HCT116 (cell line): Measurements from ENCODE around the gene MATCAP1. TPM values are rescaled to one million over a fixed set of nuclear protein-coding genes. Genes with fewer than 3 reads are reported as not detected.

Experiments used
- ATAC-seq: fragments of 200-7000 bp; cut with Tn5 transposase; 2 replicates; pipeline ENCODE4 v1.9.1; 2020; ENCODE audit warnings: mild to moderate bottlenecking, moderate library complexity
- BruUV-seq: library from RNA; stranded (reverse); fragments of 400-500 nt; replicated peaks from 2 replicates; lab custom pipeline; 2021; lab: Mats Ljungman, UMichigan
- CTCF ChIA-PET: fragments of 300-600 bp; sonication (Branson Sonifier 250); formaldehyde crosslinking; loops from one replicate; lab custom pipeline; 2021; ENCODE audit warnings: antibody characterized with exemption; lab: Charles Lee
- POLR2A ChIA-PET: fragments of 300-600, 350-600 bp; sonication (Branson Sonifier 250); formaldehyde crosslinking; loops from one replicate; lab custom pipeline; 2021; ENCODE audit warnings: antibody characterized with exemption; lab: Charles Lee
- RAD21 ChIA-PET, 2 experiments: fragments of 300-600 bp; sonication (Branson Sonifier 250); formaldehyde crosslinking; loops; one replicate each; lab custom pipeline; 2023; ENCODE audit warnings: low total read pairs in 2 of 2; ENCODE audit not compliant: uncharacterized antibody in 2 of 2, unreplicated experiment in 2 of 2, low non-redundant PET in 1 of 2; lab: Charles Lee
- DNase-seq: peaks from one replicate; pipeline ENCODE4 v3.0.0-alpha.2; 2010; ENCODE audit warnings: low read depth, low spot score
- H2AFZ ChIP-seq: fragments of 200-600 bp; shearing (Covaris generic), sonication (generic); 2 replicates; pipeline ENCODE4 v1.6.1; 2017; ENCODE audit warnings: low read depth, mixed run types, mixed read lengths, antibody characterized with exemption, low read length; ENCODE audit not compliant: poor library complexity, severe bottlenecking
- H3K27ac ChIP-seq: 2 replicates; pipeline ENCODE4 v1.5.1; 2012; ENCODE audit warnings: low read depth, low read length
- H3K27me3 ChIP-seq: fragments of 200-600 bp; sonication (generic); 2 replicates; pipeline ENCODE4 v1.6.1; 2016; ENCODE audit warnings: mixed run types, low read length, mixed read lengths; ENCODE audit not compliant: insufficient read depth
- H3K36me3 ChIP-seq, 2 experiments: fragments of 200-500 bp in 1 of 2; fragments of 200-600 bp in 1 of 2; sonication (Bioruptor generic) in 1 of 2; sonication (generic) in 1 of 2; 2 replicates each; pipeline versions ENCODE4 v1.5.1 to v1.6.1; 2014 to 2016; ENCODE audit warnings: low read length in 2 of 2, inconsistent platforms in 1 of 2, mixed read lengths in 1 of 2, mixed run types in 1 of 2; ENCODE audit not compliant: insufficient read depth in 2 of 2, control insufficient read depth in 1 of 2
- H3K4me1 ChIP-seq, 2 experiments: fragments of 200-600 bp in 1 of 2; sonication (generic) in 1 of 2; 2 replicates each; pipeline versions ENCODE4 v1.5.1 to v1.6.1; 2012 to 2017; ENCODE audit warnings: low read length in 2 of 2, inconsistent platforms in 1 of 2, mild to moderate bottlenecking in 1 of 2, mixed read lengths in 1 of 2, mixed run types in 1 of 2, moderate library complexity in 1 of 2; ENCODE audit not compliant: insufficient read depth in 2 of 2, control insufficient read depth in 1 of 2
- H3K4me2 ChIP-seq: fragments of 200-600 bp; sonication (generic); 2 replicates; pipeline ENCODE4 v1.6.1; 2017; ENCODE audit warnings: mixed run types, low read length, mixed read lengths
- H3K4me3 ChIP-seq, 2 experiments: fragments of 200-600 bp in 1 of 2; sonication (generic) in 1 of 2; replicated peaks in 1 of 2; 2 replicates each; pipeline ENCODE4 v1.5.1; 2011 to 2016; ENCODE audit warnings: low read length in 2 of 2, control low read depth in 1 of 2, low read depth in 1 of 2, mild to moderate bottlenecking in 1 of 2, mixed read lengths in 1 of 2, mixed run types in 1 of 2
- H3K79me2 ChIP-seq: fragments of 200-600 bp; sonication (generic); 2 replicates; pipeline ENCODE4 v1.6.1; 2017; ENCODE audit warnings: mild to moderate bottlenecking, mixed run types, low read length, moderate library complexity, mixed read lengths; ENCODE audit not compliant: insufficient read depth
- H3K9ac ChIP-seq: fragments of 200-600 bp; sonication (generic); 2 replicates; pipeline ENCODE4 v1.6.1; 2016; ENCODE audit warnings: low read length, mixed read lengths
- H3K9me2 ChIP-seq: fragments of 200-600 bp; sonication (generic), shearing (Covaris generic); 2 replicates; pipeline ENCODE4 v1.6.1; 2017; ENCODE audit warnings: mixed run types, mild to moderate bottlenecking, moderate library complexity; ENCODE audit not compliant: insufficient read depth
- H3K9me3 ChIP-seq, 2 experiments: fragments of 200-500 bp in 1 of 2; fragments of 200-600 bp in 1 of 2; sonication (Bioruptor generic) in 1 of 2; sonication (generic) in 1 of 2; 2 replicates each; pipeline ENCODE4 v1.6.1; 2014 to 2017; ENCODE audit warnings: low read length in 2 of 2, mixed read lengths in 2 of 2, inconsistent platforms in 1 of 2, low read depth in 1 of 2, mild to moderate bottlenecking in 1 of 2, mixed run types in 1 of 2, moderate library complexity in 1 of 2; ENCODE audit not compliant: control insufficient read depth in 1 of 2, insufficient read depth in 1 of 2
- H4K20me1 ChIP-seq: fragments of 200-600 bp; sonication (generic), shearing (Covaris generic); 2 replicates; pipeline ENCODE4 v1.6.1; 2017; ENCODE audit warnings: mixed run types, mild to moderate bottlenecking, moderate library complexity; ENCODE audit not compliant: insufficient read depth
- ATF3 ChIP-seq: IDR thresholded peaks from 2 replicates; pipeline ENCODE4 v1.6.1; 2012
- CBX3 ChIP-seq: IDR thresholded peaks from 2 replicates; pipeline ENCODE4 v1.6.1; 2012; ENCODE audit warnings: low read depth
- CTCF ChIP-seq, 3 experiments: fragments of 200-600 bp in 1 of 3; sonication (generic) in 1 of 3; IDR thresholded peaks in 2 of 3; conservative IDR thresholded peaks in 1 of 3; 2 replicates each; pipeline ENCODE4 v1.5.1; 2012 to 2017; ENCODE audit warnings: low read depth in 2 of 3, low read length in 2 of 3, antibody characterized with exemption in 1 of 3, borderline replicate concordance in 1 of 3, control low read depth in 1 of 3, mild to moderate bottlenecking in 1 of 3, mixed read lengths in 1 of 3, mixed run types in 1 of 3, moderate library complexity in 1 of 3; ENCODE audit not compliant: insufficient read depth in 1 of 3
- EGR1 ChIP-seq: IDR thresholded peaks from 2 replicates; pipeline ENCODE4 v1.6.1; 2012; ENCODE audit warnings: low read depth
- ELF1 ChIP-seq: IDR thresholded peaks from 2 replicates; pipeline ENCODE4 v1.6.1; 2012; ENCODE audit warnings: low read depth, borderline replicate concordance
- EZH2 ChIP-seq: fragments of 200-600 bp; sonication (generic); IDR thresholded peaks from 2 replicates; pipeline ENCODE4 v1.6.1; 2017; ENCODE audit warnings: antibody characterized with exemption, mixed run types
- EZH2phosphoT487 ChIP-seq: fragments of 200-600 bp; IDR thresholded peaks from 2 replicates; pipeline ENCODE4 v1.6.1; 2018; ENCODE audit warnings: antibody characterized with exemption, borderline replicate concordance
- FOSL1 ChIP-seq: IDR thresholded peaks from 2 replicates; pipeline ENCODE4 v1.6.1; 2012; ENCODE audit warnings: low read depth
- JUND ChIP-seq: IDR thresholded peaks from 2 replicates; pipeline ENCODE4 v1.6.1; 2012
- MAX ChIP-seq: IDR thresholded peaks from 2 replicates; pipeline ENCODE4 v1.6.1; 2012
- POLR2AphosphoS5 ChIP-seq: IDR thresholded peaks from 2 replicates; pipeline ENCODE4 v1.6.1; 2011; ENCODE audit warnings: mild to moderate bottlenecking, low read depth, low read length, moderate library complexity
- RAD21 ChIP-seq: IDR thresholded peaks from 2 replicates; pipeline ENCODE4 v1.6.1; 2012; ENCODE audit warnings: low read depth, mild to moderate bottlenecking
- REST ChIP-seq: IDR thresholded peaks from 2 replicates; pipeline ENCODE4 v1.6.1; 2012; ENCODE audit warnings: low read depth
- SIN3A ChIP-seq: IDR thresholded peaks from 2 replicates; pipeline ENCODE4 v1.6.1; 2012; ENCODE audit warnings: low read depth
- SRF ChIP-seq: IDR thresholded peaks from 2 replicates; pipeline ENCODE4 v1.6.1; 2012; ENCODE audit warnings: low read depth
- TCF7L2 ChIP-seq: IDR thresholded peaks from 2 replicates; pipeline ENCODE4 v1.7.0; 2011; ENCODE audit warnings: borderline replicate concordance, inconsistent platforms; ENCODE audit not compliant: insufficient read depth, insufficient read length; ENCODE audit errors: extremely low read depth
- YY1 ChIP-seq: IDR thresholded peaks from 2 replicates; pipeline ENCODE4 v1.6.1; 2011; ENCODE audit warnings: low read length, low read depth, moderate library complexity, mild to moderate bottlenecking; ENCODE audit not compliant: insufficient replicate concordance; ENCODE audit errors: extremely low read depth
- ZFX ChIP-seq: fragments of 450-650 bp; IDR thresholded peaks from 2 replicates; pipeline ENCODE4 v1.6.1; 2017
- ZNF274 ChIP-seq: fragments of 200-500 bp; sonication (Bioruptor generic); IDR thresholded peaks from 2 replicates; pipeline ENCODE4 v1.6.1; 2014; ENCODE audit warnings: mild to moderate bottlenecking, low read depth, low read length, inconsistent platforms
- intact Hi-C: fragments of 100-400 bp; cut with micrococcal nuclease; formaldehyde crosslinking; loops from 2 replicates; pipeline ENCODE4 v1.10.0; 2022
- total RNA-seq: library from RNA; stranded (reverse); gene quantifications from one replicate; pipeline ENCODE4 v1.2.1, GENCODE V29; 2021; ENCODE audit not compliant: unreplicated experiment
- TF ChIP-seq, protein P1 (sequence below): IDR thresholded peaks from 2 replicates; pipeline ENCODE4 v1.6.1; 2011; ENCODE audit warnings: mild to moderate bottlenecking, low read length, moderate library complexity; ENCODE audit not compliant: insufficient replicate concordance; ENCODE audit errors: extremely low read depth

The MATCAP1 gene
- total RNA-seq, 1 experiment from 2014 or later: 38.7 TPM

DNA sequence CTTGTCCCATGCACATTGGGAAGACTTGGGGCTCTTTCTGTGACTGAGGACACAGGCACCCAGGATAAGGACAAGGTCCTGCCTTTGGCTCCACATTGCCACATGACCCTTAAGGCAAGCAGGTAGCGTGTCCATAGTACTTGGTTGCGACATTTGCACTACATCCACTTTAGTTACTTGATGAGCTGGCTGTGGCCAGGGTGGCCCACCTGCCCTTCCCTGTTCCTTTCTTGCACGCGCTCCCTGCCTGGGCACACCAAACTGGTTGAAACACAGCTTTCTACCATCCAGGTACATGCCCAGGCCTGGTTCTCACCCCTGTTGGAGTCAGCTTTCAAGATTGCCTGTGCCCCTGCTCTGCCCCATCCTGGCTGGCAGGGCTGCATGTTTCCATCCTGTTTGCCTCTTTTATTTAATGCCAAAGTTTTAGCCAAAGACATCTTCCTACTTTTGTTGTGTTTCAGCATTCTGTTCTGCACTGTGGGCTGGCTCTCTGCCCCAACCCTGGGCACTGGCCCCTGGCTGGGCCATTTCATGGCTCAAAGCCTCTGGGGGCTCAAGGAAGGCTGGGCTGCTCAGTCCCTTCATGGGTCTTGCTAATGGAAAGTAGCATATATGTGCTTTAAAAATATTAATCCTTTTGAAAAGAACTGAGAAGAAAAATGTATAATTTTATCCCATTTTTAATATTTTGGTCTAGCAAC, 36.2 kb downstream of the MATCAP1 start:
- Histone ChIP-seq H3K9me3 (no peaks in the 10 kb centered on the region), H3K79me2 (no peaks in the 10 kb centered on the region), H4K20me1 (no peaks in the 10 kb centered on the region), H2AFZ (no peak overlapping the region), H3K4me2 (no peak overlapping the region), H3K4me3 (no peak overlapping the region), H3K9me2 (no peaks in the 10 kb centered on the region), H3K9ac (no peak overlapping the region), H3K27me3 (no peaks in the 10 kb centered on the region), H3K36me3 (peaks cover 18 to 36% of the 10 kb centered on the region in 2 experiments; a peak in 3 of 4 replicates), H3K4me1 (peaks cover 3 to 18% of the 10 kb centered on the region in 2 experiments; a peak in 3 of 4 replicates), H3K27ac (no peak overlapping the region)
- TF ChIP-seq SIN3A (no peak), REST (no peak), TCF7L2 (no peak), CBX3 (no peak), JUND (no peak), YY1 (no peak), ELF1 (no peak), MAX (no peak), CTCF (IDR thresholded peaks at IDR 0.05 in 2 of 3, conservative IDR thresholded peaks at IDR 0.05 in 1 of 3; ENCODE audit: borderline replicate concordance in 1 of 3, insufficient read depth in 1 of 3, low read depth in 2 of 3, low read length in 2 of 3) (no peak), POLR2AphosphoS5 (no peak), RAD21 (no peak), EZH2phosphoT487 (no peak), EZH2 (no peak), ZFX (no peak), FOSL1 (no peak), ATF3 (no peak), ZNF274 (no peak), EGR1 (no peak), SRF (no peak)
- TF ChIP-seq, protein P1, sequence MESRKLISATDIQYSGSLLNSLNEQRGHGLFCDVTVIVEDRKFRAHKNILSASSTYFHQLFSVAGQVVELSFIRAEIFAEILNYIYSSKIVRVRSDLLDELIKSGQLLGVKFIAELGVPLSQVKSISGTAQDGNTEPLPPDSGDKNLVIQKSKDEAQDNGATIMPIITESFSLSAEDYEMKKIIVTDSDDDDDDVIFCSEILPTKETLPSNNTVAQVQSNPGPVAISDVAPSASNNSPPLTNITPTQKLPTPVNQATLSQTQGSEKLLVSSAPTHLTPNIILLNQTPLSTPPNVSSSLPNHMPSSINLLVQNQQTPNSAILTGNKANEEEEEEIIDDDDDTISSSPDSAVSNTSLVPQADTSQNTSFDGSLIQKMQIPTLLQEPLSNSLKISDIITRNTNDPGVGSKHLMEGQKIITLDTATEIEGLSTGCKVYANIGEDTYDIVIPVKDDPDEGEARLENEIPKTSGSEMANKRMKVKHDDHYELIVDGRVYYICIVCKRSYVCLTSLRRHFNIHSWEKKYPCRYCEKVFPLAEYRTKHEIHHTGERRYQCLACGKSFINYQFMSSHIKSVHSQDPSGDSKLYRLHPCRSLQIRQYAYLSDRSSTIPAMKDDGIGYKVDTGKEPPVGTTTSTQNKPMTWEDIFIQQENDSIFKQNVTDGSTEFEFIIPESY: no peak
- ATAC-seq (no peak), DNase-seq (no peak)
- POLR2A ChIA-PET: no interaction called here
- intact Hi-C loops: no loop called here
- BruUV-seq: TSS peak; percentile 15
- RAD21 ChIA-PET: no interaction called here
- CTCF ChIA-PET: no interaction called here
